GM10248 (cell line): ENCODE measurements around the gene IFNA16.
"Not testable (repeated sequence)": the region's sequence is repeated elsewhere in the genome, so short reads cannot be mapped to it uniquely, and the experiment has no call there.

Experiments
- CTCF ChIA-PET: fragments of 300-600 bp; sonication (Branson Sonifier 250); formaldehyde crosslinking; extraction: SDS; loops from one replicate; lab custom pipeline; 2021; ENCODE audit warnings: antibody characterized with exemption; lab: Yijun Ruan, JAX
- POLR2A ChIA-PET: fragments of 350-650 bp; sonication (Branson Sonifier 250); formaldehyde crosslinking; extraction: SDS; loops from one replicate; lab custom pipeline; 2020; ENCODE audit warnings: antibody characterized with exemption; lab: Yijun Ruan, JAX
- DNase-seq: peaks from one replicate; pipeline ENCODE4 v3.0.0; 2012; ENCODE audit errors: extremely low spot score
- TF ChIP-seq, protein P1 (sequence below): IDR thresholded peaks from 2 replicates; pipeline ENCODE4 v1.5.1; 2012; ENCODE audit warnings: mild to moderate bottlenecking, low read depth; ENCODE audit errors: extremely low read depth, missing control alignments, control extremely low read depth

IFNA16 gene

GRCh38 chr9:21182810-21183736 lies 34.0 kb downstream of the IFNA16 start:
- POLR2A ChIA-PET = not testable (repeated sequence)
- TF ChIP-seq, protein P1, sequence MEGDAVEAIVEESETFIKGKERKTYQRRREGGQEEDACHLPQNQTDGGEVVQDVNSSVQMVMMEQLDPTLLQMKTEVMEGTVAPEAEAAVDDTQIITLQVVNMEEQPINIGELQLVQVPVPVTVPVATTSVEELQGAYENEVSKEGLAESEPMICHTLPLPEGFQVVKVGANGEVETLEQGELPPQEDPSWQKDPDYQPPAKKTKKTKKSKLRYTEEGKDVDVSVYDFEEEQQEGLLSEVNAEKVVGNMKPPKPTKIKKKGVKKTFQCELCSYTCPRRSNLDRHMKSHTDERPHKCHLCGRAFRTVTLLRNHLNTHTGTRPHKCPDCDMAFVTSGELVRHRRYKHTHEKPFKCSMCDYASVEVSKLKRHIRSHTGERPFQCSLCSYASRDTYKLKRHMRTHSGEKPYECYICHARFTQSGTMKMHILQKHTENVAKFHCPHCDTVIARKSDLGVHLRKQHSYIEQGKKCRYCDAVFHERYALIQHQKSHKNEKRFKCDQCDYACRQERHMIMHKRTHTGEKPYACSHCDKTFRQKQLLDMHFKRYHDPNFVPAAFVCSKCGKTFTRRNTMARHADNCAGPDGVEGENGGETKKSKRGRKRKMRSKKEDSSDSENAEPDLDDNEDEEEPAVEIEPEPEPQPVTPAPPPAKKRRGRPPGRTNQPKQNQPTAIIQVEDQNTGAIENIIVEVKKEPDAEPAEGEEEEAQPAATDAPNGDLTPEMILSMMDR = peak; percentile 53
- CTCF ChIA-PET = interaction anchor here (0.7 to 5.6 kb wide), 28 partner anchors 8 to 828 kb away, joined by 3 to 31 read pairs (median 4); partner anchors contain the start of gene IFNW1
- peak; percentile 18 for DNase-seq

DNA sequence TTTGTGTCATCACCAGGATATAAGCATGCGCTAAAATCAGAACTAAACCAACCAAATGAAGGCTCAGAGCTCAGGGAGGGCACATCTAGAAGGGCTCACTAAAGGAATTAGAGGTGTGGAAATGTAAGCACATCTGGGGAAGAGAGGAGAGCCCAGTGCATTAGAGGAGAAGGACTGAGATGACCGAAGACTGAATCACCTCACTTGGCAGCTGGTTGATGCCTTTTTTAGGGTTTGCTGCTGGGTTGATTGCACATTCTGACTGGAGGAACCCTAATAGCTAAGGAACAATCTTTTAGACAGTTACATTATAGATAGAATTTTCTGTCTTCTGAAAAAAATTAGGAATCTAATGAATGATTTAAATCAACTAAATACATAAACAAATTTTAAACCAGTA lies 42.4 kb downstream of the IFNA16 start:
- DNase-seq = no peak
- ChIA-PET POLR2A (no interaction called here), CTCF (interaction anchor here (0.8 to 1.4 kb wide), 5 partner anchors 8 to 281 kb away, joined by 3 to 4 read pairs (median 3); no protein-coding TSS in a partner anchor)
- TF ChIP-seq, protein P1 = no peak

DNA sequence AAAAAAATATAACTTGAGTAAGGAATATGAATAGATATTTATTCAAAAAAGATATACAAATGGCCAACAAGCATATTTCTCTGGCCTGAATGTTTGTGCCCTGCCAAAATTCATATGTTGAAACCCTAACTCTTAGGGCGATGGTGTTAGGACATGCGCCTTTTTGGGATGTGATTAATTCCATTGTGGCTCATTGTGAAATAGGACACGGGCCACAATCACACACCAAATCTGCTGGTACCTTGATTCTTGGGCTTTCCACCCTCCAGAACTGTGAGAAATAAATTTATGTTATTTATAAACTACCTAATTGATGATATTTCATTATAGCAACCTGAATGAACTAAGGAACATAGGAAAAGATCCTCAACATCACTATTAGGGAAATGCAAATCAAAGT lies 45.0 kb downstream of the IFNA16 start:
- no peak for DNase-seq
- TF ChIP-seq, protein P1 = no peak
- POLR2A ChIA-PET = no interaction called here
- CTCF ChIA-PET = no interaction called here

DNA sequence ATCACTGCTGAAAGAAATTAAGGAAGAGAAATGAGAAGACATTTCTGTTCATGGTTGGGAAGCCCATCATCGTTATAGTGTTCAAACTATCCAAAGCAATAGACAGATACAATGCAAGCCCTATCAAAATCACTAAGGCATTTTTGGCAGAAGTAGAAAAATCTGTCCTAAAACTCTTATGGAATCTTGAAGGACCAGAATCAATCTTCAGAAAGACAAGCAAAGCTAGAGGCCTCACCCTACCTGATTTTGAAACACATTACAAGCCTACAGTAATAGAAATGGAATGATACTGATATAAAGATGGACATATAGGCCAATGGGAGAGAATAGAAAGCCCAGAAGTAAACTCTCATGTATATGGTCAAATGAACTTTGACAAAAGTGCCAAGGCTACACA lies 45.8 kb downstream of the IFNA16 start:
- DNase-seq = no peak
- ChIA-PET POLR2A (no interaction called here), CTCF (no interaction called here)
- TF ChIP-seq, protein P1 = no peak

GRCh38 chr9:21166560-21166959 lies 50.6 kb downstream of the IFNA16 start, which contains the start of gene IFNA21:
Gene IFNA21, minus strand, starts transcription at chr9:21166660. Its CDS starts 48 bp downstream, at chr9:21166612.
- POLR2A ChIA-PET, DNase-seq: not testable (repeated sequence)
- CTCF ChIA-PET = interaction anchor here (1.3 to 2.2 kb wide), 2 partner anchors 17 to 28 kb away, joined by 5 to 6 read pairs; no protein-coding TSS in a partner anchor
